Ureter (tissue), 1 donor: ENCODE data around the gene VMAC. TPM values are rescaled to one million over a fixed set of nuclear protein-coding genes. Genes with fewer than 3 reads are reported as not detected.
"Not testable (repeated sequence)": the region's sequence is repeated elsewhere in the genome, so short reads cannot be mapped to it uniquely, and the experiment has no call there.

Experiments used
- DNase-seq: peaks from one replicate; pipeline ENCODE4 v3.0.0-alpha.2; 2020; ENCODE audit warnings: low spot score
- total RNA-seq: library from RNA; stranded (reverse); gene quantifications from one replicate; pipeline ENCODE4 v1.2.4, GENCODE V29; 2023
- donor health status: DM: yes; HTN: yes; CAD: no.

VMAC gene
- total RNA-seq, 1 donor from 2014 or later = 9.6 TPM

DNA sequence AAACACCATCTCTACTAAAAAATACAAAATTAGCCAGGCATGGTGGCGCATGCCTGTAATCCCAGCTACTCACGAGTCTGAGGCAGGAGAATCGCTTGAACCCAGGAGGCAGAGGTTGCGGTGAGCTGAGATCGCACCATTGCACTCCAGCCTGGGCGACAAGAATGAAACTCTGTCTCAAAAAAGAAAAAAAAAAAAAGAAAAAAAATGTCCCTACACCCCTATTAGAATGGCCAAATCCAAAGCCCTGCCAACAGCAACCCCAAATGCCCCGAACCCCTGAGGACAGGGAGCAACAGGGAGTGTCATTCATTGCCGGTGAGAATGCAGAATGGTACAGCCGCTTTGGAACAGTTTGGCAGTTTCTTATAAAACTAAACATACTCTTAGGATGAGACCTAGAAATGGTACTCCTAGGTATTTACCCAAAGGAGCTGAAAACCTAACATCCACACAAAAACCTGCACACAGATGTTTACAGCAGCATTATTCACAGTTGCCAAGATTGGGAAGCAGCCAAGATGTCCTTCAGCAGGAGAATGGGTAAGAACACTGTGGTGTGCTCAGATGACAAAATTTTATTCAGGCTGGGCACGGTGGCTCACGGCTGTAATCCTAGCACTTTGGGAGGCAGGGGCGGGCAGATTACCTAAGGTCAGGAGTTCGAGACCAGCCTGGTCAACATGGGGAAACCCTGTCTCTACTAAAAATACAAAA is 21.4 kb upstream of the VMAC start:
- not testable (repeated sequence) for DNase-seq

DNA sequence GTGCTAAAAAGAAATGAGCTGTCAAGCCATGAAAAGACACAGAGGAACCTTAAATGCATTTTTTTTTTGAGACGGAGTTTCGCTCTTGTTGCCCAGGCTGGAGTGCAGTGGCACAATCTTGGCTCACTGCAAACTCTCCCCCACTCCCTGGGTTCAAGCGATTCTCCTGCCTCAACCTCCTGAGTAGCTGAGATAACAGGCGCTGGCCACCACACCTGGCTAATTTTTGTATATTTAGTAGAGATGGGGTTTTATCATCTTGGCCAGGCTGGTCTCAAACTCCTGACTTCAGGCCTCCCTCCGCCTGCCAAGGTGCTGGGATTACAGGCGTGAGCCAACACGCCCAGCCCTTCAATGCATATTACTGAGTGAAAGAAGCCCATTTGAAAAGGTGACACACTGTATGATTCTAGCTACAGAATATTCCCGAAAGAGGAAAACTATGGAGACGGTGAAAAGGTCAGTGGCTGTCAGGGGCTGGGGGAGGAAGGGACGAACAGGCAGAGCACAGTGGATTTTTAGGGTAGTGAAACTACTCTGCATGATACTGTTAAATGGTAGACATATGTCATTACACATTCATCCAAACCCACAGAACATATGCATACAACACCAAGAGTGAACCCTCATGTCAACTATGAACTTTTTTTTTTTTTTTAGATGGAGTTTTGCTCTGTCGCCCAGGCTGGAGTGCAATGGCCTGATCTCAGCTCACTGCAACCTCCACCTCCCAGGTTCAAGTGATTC is 20.4 kb upstream of the VMAC start:
- DNase-seq = not testable (repeated sequence)

DNA sequence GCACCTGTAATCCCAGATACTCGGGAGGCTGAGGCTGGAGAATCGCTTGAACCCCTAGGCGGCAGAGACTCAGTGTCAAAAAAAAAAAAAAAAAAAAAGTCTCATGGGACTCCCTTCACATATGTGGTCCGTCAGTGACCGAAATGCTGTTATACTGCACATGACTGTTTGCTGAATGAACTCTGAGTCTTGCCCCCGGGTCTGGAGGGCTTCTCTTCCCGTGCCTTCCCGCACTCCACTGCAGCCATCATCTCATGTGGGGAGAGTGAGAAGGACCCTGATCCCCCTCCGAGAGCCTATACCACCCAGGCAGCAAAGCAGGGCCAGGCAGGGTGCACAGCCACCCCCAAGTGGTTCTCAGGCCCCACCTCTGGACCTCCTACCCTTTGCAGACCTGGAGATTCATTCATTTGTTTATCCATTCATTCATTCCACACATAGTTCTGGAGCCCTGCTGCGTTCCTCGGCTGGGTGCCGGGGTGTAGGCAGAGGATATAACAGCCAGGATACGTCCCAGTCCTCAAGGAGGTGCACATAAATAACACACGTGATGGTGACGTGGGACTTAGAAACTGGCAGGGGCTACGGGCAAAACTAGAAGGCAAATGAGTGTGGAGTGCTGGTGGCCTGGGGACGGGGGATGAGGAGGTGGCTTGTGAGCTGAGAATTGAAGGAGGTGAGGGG is 15.2 kb upstream of the VMAC start:
- no peak for DNase-seq

DNA sequence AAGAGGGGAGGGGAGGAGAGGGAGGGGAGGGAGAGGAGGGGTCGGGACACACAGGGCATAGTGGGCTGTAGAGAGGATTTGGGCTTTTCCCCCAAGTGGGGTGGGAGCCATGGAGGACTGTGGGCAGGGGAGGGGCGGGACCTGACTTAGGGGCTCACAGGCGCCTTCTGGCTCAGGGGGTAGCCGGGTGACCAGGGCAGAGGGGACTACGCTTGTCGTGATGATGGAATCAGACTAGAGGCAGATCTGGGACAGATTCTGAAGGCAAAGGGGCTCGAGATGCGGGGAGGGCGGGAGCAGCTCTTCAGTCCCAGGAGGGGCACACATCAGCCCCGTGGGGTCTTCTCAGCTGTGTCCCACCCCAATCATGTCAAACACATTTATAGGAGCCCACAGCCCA is 14.6 kb upstream of the VMAC start:
- DNase-seq = no peak

DNA sequence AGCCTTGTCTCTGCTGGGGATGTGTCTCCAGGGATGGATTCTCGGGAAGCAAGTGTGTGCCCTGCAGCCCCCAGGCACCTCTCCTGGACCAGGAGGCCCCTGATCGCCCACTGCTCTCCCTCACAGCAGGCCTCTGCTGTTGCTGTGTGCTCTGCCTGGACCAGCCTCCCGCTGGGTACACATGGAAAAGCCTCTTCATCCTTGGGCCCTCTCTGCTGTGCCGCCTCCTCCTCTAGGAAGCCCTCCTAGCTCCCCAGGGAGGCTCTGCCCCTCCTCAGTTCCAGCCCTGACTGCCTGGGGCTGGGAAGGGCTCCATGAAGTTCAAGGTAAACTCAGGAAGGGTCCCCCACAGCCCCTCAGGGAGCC is 13.1 kb upstream of the VMAC start:
- no peak for DNase-seq

DNA sequence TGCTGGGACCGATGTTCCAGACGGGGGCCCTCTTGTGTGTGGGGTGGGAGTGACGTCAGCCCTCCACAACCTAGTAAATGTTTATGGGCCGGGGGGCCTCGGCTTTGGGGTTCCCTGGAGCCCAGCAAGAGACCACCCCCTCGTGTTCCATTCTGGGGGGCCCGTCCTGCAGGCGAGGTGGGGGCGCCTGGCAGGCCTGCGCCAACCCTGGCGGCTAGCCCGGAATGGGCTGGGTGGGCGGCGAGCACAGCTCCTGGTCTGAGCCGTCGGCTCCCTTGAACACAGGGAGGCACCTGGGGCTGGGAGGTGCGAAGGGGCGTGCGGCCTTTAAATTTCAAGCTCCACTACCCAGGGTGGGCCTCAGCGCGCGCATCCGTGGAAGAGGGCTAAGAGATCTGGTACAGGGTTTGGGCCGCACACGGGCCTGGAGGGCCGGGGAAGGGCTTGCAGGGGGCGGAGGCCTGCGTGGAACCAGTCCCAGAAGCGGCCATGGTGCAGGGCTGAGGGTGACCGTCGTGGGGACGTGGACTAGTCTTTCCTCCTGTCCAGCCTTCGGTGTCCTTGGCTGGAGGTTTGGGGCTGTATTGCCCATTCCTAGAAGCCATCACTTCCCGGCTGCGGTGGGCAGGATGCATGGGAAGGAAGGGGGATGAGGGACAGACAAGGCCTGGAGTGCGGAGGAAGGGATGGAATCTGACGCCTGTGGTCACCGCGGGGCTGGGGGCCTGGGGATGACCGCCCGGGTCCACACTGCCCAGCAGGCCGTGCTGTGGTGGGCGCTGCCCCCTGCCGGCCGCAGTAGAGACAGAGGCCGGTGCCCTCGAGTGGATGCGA is 12.5 kb upstream of the VMAC start:
- no peak for DNase-seq

DNA sequence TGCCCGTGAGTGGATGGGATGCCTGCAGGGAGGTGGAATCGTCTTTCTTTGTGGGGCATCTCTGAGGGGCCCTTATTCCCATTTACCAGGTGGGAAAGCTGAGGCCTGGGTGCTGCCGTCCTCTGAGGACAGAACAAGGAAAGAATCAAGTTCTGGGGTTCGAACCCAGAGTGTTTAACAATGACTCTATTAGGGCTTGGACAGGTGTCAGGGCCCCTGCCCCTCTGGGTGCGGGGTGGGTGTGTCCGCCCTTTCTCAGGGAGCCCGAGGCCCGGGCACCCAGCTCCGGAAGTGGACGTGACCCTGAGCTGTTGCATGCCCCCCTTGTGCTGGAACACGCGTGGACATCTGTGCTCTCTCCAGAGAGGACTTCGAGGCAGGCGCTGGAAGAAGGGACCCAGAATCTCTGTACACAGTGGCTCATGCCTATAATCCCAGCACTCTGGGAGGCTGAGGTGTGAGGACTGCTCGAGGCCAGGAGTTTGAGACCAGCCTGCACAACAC is 11.8 kb upstream of the VMAC start:
- no peak for DNase-seq

DNA sequence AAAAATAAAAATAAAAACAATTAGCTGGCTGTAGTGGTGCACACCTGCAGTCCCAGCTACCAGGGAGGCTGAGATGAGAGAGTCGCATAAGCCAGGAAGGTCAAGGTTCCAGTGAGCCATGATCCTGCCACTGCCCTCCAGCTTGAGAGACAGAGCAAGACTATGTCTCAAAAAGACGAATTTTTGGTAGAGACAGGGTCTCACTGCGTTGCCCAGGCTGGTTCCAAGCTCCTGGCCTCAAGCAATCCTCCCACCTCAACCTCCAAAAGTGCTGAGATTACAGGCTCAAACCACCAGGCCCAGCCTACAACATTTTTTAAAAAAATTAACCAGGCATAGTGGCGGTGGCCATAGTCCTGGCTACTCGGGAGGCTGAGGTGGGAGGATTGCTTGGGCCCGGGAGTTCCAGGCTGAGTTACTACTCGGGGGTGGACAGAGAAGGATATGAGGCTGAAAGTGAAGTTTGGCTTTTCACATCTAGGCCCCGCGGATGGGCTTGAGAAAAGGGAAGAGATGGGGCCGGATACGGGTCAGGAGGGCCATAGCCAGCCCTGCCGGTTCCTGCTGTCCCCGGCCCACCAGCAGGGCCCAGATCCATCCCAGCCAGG is 11.3 kb upstream of the VMAC start:
- no peak for DNase-seq

DNA sequence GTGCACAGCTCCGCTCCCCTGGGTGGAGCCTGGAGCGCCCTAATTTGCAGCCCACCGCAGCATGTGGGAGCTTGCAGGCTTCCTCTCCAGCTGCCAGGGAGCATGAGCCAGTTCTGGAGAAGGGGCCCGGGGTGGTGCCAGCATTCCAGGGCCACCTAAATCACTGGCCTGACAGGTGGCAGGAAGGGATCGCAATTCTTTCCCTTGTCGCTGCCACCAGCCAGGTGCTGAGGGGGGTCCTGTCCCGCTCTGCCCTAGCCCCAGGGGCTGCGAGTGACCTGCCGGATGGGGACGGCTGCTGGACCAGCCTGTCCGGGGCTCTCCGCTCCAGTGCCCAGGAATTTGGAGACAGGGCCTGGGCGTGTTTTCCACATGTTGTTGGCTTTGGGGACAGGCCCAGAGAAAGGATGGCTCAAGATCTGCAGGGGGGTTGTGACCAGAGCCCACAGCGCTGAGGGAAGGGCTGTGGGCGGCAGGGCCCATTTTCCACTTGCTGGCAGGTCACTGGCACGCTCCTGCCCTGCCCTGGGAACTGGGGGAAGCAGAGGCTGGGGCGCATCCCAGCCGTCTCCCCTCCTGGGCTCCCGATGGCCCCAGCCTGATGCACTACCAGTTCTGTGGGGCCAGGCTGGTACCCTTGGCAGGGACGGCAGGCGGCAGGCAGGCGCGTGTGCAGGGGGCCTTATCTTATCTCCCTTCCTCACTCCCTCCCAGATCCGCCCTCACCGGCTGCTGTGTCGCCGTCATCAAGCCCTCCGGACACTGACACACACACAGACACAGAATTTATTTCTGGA is 10.6 kb upstream of the VMAC start:
- no peak for DNase-seq

DNA sequence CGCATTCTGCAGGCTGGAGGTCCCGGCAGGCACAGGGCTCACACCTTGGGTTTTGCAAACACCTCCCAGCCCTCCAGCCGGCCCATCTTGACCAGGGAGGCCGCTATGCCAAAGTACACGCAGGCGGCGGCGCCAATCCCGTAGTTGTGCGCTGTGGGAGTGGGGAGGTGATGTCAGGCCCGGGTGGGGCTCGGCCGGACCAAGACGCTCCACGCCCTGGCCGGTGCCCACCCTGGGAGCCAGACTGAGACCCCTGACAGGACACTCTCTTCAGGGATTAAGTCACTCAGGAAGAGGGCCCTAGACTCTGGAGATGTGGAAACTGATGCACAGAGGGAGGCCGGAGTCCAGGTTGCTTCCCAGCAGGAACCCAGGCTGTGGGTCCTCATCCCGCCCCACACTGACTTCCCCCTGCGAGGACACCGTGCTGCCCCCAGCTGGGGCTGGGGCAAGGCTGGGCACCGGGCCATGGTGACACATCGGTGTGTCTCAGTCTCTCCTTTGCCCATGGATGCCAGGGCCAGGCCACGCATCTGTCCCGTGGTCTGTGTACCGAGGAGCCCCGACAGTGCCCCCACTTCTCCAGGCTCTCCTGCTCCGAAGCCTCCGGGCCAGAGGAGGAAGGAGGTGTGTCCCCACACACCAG is 9.8 kb upstream of the VMAC start:
- DNase-seq = no peak

DNA sequence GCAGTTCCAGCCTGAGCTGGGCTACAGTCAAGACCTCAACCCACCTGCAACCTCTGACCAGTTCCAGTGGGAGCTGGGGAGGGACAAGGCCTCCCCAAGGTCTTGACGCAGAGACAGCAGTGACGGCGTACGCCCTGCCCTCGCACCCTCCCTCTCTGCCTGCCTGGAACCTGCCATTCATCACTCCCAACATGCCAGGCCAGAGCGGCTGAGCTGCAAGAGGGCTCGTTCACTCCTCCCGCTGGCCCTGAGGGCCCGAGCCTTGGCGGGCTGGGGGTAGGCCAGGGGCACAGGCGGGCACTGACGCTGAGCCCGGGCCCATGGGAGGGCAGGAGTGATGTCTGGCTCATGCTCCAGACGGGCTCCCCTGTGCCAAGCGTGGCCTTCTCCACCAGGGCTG is 9.3 kb upstream of the VMAC start:
- no peak for DNase-seq

DNA sequence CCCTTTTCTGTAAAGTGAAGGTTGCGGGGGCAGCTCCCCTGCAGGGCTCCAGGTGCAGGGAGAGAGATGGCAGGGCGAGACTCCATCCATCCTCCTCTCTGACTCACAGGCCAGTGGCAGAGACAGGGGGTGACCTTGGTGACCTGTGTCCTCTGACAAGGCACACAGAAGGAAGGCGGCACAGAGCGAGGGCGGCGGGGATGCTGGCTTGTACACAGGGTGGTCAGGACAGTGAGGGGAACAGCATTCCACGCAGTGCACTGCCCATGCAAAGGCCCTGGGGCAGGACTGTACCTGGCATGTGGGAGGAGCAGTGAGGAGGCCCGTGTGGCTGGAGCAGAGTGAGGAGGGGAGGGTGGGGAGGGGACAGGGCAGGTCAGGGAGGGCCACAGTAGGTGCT is 8.8 kb upstream of the VMAC start:
- no peak for DNase-seq

DNA sequence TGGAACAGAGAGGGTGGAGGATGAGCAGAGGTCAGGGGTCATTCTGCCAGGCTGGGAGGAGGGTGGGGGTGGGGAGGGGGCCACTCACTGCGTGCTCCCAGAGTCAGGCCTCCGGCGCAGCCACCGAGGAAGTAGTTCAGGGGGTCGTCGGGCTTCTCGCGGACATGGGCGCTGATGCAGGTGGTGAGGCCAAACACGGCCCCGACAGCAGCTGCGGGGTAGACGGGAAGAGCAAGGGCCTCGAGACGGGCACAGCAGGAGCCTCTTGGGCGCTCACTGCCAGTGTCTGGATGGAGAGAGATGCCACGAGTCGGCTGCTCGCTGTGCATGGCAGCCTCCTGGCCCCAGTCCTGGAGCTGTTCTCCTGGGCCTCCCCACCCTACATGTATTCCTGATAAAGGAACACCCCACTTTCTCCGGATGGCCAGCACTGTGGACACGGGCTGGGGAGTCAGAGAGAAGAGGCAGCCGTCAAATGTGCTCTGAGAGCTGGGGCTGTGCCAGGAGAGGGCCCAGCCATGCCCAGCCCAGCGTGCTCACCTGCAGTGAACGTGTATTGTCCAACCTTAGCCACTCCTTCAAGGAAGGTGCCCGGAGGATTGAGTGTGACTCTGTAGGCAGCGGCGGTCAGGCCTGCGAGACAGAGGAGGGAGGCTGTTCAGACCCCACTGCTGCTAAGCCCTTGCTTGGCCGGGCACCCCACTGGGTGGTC is 8.2 kb upstream of the VMAC start:
- DNase-seq = no peak

DNA sequence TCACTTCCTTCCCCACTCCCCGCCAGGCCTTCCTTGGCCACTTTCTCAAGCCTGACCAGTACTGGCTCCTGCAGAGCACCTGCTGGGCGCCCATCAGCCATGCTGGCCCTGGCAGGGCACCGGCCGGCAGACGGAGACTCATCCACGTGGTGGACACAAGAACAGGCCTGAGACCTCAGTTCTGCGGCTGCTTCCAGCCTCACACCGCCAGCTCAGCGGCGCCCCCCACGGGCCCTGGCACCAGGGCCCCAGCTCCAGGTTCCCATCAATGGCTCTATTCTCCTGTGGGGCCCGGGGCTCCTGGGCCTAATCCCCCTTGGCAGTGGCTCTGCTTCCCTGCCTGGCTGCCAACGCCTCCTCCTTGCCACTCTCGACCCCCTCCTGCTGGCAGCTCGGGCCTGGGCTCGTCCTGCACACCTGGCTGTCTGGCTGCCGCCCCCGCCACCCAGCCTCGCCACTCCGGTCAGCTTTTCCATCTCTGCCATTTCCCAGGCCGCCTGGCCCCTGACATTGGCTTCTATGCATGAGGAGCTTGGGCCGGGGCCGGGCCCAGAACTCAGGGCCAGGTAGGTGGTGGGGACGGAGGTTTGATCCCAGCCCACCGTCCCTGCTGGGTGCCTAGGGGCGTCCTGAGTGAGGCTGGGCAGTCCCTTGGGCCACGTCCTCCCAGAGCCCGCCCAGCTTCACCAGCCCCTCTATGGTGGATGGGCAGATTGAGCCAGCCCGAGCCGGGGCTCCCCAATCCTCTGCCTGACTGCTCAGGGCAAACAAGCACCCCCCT is 7.3 kb upstream of the VMAC start:
- DNase-seq = no peak

DNA sequence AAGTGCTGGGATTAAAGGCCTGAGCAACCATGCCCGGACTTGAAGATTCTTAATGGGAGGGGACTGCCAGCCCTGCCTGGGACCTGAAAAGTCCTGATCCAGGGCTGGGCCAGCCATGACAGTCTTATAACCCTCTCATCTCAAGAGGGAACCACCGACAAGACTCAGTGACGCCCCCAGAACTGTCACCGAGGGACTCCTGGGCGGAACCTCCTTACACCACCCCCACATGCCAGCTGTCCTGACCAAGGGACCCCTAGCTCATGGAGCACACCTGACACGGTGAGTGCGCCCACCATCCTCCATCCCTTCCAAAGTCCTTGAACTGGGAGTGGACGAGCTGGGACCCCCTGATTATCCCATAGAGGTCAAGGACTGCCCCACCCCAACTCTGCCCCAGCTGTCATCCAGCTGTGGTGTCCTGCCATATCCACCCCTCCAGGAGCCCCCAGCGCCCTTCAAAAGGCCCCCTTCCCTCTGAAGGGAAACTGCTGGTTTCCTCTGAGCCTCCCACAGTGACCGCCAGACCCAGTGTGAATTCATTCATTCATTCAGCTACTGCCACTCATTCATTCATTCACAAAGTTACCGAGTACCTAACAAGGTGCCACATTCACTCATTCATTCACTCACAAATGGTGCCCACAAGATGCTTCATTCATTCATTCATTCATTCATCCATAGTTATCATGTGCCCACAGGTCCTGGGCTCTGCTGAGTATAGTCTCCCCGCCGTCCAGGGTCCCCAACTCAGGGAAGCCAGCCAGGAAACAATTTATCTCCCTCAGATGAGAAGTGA is 4.7 kb upstream of the VMAC start:
- DNase-seq = no peak

DNA sequence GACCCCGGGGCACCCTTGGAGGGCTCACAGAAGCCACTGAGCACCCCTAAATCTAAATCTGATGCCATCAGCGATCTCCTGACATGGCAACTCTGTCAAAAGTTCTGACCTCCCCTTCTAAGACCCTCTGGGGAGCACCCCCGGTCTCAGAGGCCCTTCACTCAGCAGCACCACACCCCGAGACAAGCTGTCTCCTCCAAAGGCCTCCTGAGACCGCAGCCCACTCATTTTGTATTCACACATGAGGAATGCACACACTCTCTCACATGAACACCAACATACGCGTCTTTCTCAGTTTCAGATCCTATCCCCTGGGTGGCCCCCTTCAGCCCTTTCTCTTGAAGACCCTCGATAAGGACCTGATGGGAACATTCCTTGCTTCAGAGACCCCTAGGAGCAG is 3.7 kb upstream of the VMAC start:
- DNase-seq = no peak

DNA sequence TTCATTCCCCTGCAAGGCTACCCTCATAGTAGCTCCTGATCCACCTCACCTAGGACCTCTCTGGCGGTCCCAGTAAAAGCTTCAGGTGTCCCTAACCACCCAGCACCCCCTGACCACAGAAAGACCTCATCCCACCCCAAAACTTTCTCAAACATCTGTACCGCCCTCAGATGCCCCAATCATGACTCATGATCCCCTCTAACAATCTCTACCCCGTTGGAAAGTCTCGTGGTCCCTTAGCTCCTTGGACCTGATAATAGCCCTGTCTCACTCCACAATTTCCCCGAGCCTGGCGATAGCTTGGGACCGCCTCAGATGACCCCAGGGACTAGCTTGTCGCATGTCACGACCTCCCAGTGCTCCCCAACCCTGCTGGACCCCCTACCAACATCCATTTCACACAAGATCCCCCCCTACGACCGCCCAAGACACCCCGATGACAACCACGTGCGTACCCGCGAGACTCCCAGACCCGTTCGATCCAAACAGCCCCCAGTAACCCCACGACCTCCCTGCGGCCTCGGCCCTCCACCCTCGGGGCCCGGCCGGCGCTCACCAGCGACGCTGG is 1.5 kb upstream of the VMAC start:
- DNase-seq = no peak
